WERI-Rb-1 (cell line): Measurements from ENCODE around the gene ZNF784.
A peak's percentile ranks its signal among the peaks of the same experiment; 100 is the strongest.

Source experiments
- DNase-seq: peaks from one replicate; pipeline ENCODE4 v3.0.0-alpha.2; 2020
- H3K27ac ChIP-seq: fragments of 250-450 bp; sonication (Bioruptor Pico); 2 replicates; pipeline ENCODE4 v1.5.1; 2020; ENCODE audit warnings: mild to moderate bottlenecking, moderate library complexity
- H3K27me3 ChIP-seq: fragments of 250-450 bp; sonication (Bioruptor Pico); 2 replicates; pipeline ENCODE4 v1.5.1; 2021; ENCODE audit warnings: mild to moderate bottlenecking, low read depth, moderate library complexity; ENCODE audit not compliant: insufficient read depth, severe bottlenecking
- H3K36me3 ChIP-seq: fragments of 250-450 bp; sonication (Bioruptor Pico); 2 replicates; pipeline ENCODE4 v1.5.1; 2020; ENCODE audit warnings: mild to moderate bottlenecking, moderate library complexity
- H3K4me3 ChIP-seq: 2 replicates; pipeline ENCODE4 v1.5.1; 2011; ENCODE audit warnings: low read depth, mild to moderate bottlenecking, control low read depth, low read length
- H3K9me3 ChIP-seq: fragments of 250-450 bp; sonication (Bioruptor Pico); 2 replicates; pipeline ENCODE4 v1.5.1; 2021; ENCODE audit warnings: mild to moderate bottlenecking, moderate library complexity; ENCODE audit not compliant: severe bottlenecking
- TF ChIP-seq, protein P1 (sequence below): IDR thresholded peaks from 2 replicates; pipeline ENCODE4 v1.5.1; 2011; ENCODE audit warnings: low read depth, mild to moderate bottlenecking, control low read depth, inconsistent platforms, low read length

Gene ZNF784

GRCh38 chr19:55603581-55604292 lies 20.6 kb downstream of the ZNF784 start:
- Histone ChIP-seq H3K4me3 (no peak overlapping the region), H3K27ac (peak overlapping the region; percentile 92), H3K9me3 (no peaks in the 10 kb centered on the region), H3K36me3 (peaks cover 5% of the 10 kb centered on the region), H3K27me3 (no peaks in the 10 kb centered on the region)
- TF ChIP-seq, protein P1, sequence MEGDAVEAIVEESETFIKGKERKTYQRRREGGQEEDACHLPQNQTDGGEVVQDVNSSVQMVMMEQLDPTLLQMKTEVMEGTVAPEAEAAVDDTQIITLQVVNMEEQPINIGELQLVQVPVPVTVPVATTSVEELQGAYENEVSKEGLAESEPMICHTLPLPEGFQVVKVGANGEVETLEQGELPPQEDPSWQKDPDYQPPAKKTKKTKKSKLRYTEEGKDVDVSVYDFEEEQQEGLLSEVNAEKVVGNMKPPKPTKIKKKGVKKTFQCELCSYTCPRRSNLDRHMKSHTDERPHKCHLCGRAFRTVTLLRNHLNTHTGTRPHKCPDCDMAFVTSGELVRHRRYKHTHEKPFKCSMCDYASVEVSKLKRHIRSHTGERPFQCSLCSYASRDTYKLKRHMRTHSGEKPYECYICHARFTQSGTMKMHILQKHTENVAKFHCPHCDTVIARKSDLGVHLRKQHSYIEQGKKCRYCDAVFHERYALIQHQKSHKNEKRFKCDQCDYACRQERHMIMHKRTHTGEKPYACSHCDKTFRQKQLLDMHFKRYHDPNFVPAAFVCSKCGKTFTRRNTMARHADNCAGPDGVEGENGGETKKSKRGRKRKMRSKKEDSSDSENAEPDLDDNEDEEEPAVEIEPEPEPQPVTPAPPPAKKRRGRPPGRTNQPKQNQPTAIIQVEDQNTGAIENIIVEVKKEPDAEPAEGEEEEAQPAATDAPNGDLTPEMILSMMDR = no peak
- no peak for DNase-seq

DNA sequence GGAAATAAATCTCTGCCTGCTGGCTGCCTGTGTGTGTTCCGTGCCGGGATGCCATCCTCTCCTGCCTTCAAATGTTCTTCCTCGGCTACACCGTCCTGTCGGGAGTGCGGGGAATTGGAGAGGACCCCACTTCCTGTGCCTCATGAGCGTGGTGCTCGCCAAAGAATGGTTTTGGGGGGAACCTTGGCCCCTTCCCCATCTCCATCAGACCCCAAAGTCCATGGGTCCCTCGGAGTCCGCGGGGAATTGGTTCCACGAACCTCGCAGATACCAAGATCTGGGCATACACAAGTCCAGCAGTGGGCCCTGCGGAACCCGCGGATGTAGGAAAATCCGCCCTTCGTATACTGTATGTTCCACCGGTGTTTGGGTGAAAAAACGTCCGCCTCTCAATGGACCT lies 21.3 kb downstream of the ZNF784 start:
- no peak for DNase-seq
- Histone ChIP-seq H3K36me3 (peaks cover 6% of the 10 kb centered on the region), H3K27me3 (no peaks in the 10 kb centered on the region), H3K4me3 (no peak overlapping the region), H3K27ac (no peak overlapping the region), H3K9me3 (no peaks in the 10 kb centered on the region)
- TF ChIP-seq, protein P1 = no peak

DNA sequence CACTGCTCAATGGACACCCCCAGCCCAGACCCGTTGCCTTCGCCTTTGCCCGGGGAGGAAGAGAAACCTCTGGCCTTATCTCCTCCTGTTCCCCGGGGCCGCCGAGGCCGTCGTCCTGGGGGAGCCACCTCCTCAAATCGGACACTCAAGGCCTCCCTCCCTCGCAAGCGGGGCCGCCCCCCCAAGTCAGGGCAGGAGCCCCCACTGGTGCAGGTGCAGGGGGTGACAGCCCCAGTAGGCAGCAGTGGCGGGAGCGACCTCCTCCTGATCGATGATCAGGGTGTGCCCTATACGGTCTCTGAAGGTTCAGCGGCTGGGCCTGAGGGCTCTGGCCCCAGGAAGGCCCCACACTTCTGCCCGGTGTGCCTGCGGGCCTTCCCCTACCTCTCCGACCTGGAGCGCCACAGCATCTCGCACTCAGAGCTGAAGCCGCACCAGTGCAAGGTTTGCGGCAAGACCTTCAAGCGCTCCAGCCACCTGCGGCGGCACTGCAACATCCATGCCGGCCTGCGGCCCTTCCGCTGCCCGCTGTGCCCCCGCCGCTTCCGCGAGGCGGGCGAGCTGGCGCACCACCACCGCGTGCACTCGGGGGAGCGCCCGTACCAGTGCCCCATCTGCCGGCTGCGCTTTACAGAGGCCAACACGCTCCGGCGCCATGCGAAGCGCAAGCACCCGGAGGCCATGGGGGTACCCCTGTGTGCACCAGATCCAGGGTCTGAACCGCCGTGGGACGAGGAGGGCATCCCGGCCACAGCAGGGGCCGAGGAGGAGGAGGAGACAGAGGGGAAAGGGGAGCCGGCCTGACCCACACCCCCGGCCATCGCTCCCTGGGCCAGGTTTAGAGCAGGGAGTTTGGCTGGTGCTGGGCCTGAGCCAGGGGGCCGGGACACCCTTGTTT lies 22.0 kb downstream of the ZNF784 start:
- Histone ChIP-seq H3K9me3 (no peaks in the 10 kb centered on the region), H3K27ac (peak overlapping the region; percentile 100), H3K27me3 (no peaks in the 10 kb centered on the region), H3K4me3 (no peak overlapping the region), H3K36me3 (peaks cover 12% of the 10 kb centered on the region)
- no peak for DNase-seq
- TF ChIP-seq, protein P1 = no peak

DNA sequence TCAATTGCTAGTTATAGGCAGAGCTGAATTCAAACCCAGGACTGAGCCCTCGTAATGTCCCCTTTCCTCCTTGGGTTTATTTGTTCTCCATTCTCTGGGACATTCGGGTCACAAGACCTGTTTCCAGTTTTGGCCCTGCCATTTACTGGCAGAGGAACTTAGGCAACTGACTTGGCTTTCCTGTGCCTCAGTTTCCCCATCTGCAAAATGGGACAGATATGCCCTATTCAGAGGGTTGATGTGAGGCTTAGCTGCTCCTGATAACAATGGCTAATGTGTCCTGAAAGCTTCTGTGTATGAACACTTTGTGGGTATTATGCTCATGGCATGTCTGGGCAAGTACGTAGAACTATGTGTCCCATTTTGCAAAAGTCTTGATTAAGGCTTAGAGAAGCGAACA lies 23.3 kb downstream of the ZNF784 start:
- Histone ChIP-seq H3K4me3 (peak overlapping the region; percentile 71), H3K27me3 (no peaks in the 10 kb centered on the region), H3K9me3 (no peaks in the 10 kb centered on the region), H3K27ac (peak overlapping the region; percentile 100), H3K36me3 (peaks cover 19% of the 10 kb centered on the region)
- DNase-seq = no peak
- TF ChIP-seq, protein P1 = no peak

GRCh38 chr19:55600662-55601028 lies 23.7 kb downstream of the ZNF784 start:
- no peaks in the 10 kb centered on the region for H3K9me3 ChIP-seq
- peaks cover 24% of the 10 kb centered on the region for H3K36me3 ChIP-seq
- H3K4me3 ChIP-seq = peak overlapping the region; percentile 71
- no peak for DNase-seq
- TF ChIP-seq, protein P1 = no peak
- no peaks in the 10 kb centered on the region for H3K27me3 ChIP-seq
- peak overlapping the region; percentile 100 for H3K27ac ChIP-seq
